ENCODE data around the gene KRTAP5-4. TPM values are rescaled to one million over a fixed set of nuclear protein-coding genes. Genes with fewer than 3 reads are reported as not detected.
"Not testable (repeated sequence)": the region's sequence is repeated elsewhere in the genome, so short reads cannot be mapped to it uniquely, and the experiment has no call there.

KRTAP5-4 gene
- total and polyA plus RNA-seq, 2 donors (not counting 1 experiment from before 2014, with no cell fraction given), result not detected

DNA sequence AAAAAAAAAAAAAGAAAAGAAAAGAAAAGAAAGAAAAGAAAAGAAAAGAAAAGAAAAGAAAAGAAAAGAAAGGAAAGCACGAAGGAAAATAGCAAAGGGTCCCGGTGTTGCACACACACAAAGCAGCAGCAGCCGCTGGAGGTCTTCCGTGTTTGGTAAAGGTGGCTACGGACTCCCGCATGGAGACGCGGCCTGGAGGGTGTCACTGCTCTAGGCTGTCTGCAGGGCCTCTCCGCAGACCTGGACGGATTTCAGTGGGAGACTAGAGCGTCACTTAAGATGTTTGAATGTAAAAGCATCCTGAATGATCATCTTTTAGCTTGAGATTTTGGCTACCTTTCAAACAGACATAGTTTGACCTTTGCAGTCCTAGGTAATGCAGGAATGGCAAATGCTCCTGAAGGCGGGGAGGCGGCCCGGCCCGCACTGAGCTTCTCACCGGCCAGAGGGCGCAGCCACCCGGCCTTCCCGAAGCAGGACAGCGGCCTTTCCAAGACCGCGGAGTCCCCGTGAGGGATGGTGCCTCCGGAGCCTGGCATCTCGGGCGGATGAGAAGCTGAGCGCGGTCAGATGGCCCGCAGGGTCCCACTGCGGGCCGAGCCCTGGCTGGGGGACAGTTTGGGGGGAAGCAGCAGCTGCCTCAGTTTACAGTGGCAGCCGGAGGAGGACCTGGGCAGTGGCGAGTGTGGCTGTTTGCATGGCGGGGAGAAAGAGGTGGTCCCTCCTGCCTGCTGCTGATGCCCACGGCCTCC, 26.1 kb upstream of the KRTAP5-4 start:
- Histone ChIP-seq H3K9ac (ENCODE audit: insufficient read depth, low read length) (no peak overlapping the region), H3K79me2 (ENCODE audit: control insufficient read depth, insufficient read depth, low read length) (no peaks in the 10 kb centered on the region), H4K20me1 (ENCODE audit: control insufficient read depth, extremely low read depth, insufficient read depth, low read length) (no peaks in the 10 kb centered on the region), H3K4me1 (ENCODE audit: control insufficient read depth, extremely low read depth, insufficient read depth, low read length) (no peaks in the 10 kb centered on the region), H3K9me3 (ENCODE audit: control insufficient read depth, insufficient read depth, low read depth, low read length) (no peaks in the 10 kb centered on the region), H3K4me2 (ENCODE audit: extremely low read depth, insufficient read depth, low read length) (no peak overlapping the region), H3K27ac (ENCODE audit: insufficient read depth, low read length) (no peak overlapping the region), H2AFZ (ENCODE audit: low read length) (no peak overlapping the region), H3K27me3 (ENCODE audit: control insufficient read depth, insufficient read depth, low read length) (no peaks in the 10 kb centered on the region), H3K4me3 (replicated peaks in 1 of 4; ENCODE audit: control extremely low read depth in 1 of 4, insufficient read depth in 1 of 4, low read depth in 3 of 4, low read length in 4 of 4) (no peak overlapping the region), H3K36me3 (ENCODE audit: control insufficient read depth, insufficient read depth, low read length) (no peaks in the 10 kb centered on the region)
- DNase-seq (ENCODE audit: low read depth in 2 of 2), result no peak
- TF ChIP-seq, protein P1, sequence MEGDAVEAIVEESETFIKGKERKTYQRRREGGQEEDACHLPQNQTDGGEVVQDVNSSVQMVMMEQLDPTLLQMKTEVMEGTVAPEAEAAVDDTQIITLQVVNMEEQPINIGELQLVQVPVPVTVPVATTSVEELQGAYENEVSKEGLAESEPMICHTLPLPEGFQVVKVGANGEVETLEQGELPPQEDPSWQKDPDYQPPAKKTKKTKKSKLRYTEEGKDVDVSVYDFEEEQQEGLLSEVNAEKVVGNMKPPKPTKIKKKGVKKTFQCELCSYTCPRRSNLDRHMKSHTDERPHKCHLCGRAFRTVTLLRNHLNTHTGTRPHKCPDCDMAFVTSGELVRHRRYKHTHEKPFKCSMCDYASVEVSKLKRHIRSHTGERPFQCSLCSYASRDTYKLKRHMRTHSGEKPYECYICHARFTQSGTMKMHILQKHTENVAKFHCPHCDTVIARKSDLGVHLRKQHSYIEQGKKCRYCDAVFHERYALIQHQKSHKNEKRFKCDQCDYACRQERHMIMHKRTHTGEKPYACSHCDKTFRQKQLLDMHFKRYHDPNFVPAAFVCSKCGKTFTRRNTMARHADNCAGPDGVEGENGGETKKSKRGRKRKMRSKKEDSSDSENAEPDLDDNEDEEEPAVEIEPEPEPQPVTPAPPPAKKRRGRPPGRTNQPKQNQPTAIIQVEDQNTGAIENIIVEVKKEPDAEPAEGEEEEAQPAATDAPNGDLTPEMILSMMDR (conservative IDR thresholded peaks at IDR 0.05 in 1 of 2, IDR thresholded peaks at IDR 0.05 in 1 of 2; ENCODE audit: low read depth in 1 of 2, low read length in 2 of 2), result no peak
- TF ChIP-seq EZH2 (IDR thresholded peaks at IDR 0.05; ENCODE audit: low read length, missing control alignments), result no peak

DNA sequence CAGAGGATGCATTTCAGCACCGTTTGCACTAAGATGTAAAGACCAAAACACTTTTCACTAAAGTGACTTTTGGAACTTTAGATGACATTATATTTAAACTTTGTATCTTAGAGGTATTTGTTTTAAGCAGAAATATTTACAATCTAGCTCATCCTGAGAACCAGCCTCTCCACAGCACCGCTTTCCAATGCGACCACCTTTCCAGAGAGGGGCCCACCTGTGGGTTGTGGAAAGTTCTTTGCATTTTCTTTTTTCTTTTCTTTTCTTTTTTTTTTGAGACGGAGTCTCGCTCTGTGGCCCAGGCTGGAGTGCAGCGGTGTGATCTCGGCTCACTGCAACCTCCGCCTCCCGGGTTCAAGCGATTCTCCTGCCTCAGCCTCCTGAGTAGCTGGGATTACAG, 24.6 kb upstream of the KRTAP5-4 start:
- H3K4me2 ChIP-seq (ENCODE audit: extremely low read depth, insufficient read depth, low read length); H3K9ac ChIP-seq (ENCODE audit: insufficient read depth, low read length); H3K9me3 ChIP-seq (ENCODE audit: control insufficient read depth, insufficient read depth, low read depth, low read length); H3K4me1 ChIP-seq (ENCODE audit: control insufficient read depth, extremely low read depth, insufficient read depth, low read length); H4K20me1 ChIP-seq (ENCODE audit: control insufficient read depth, extremely low read depth, insufficient read depth, low read length); H3K4me3 ChIP-seq (replicated peaks in 1 of 4; ENCODE audit: control extremely low read depth in 1 of 4, insufficient read depth in 1 of 4, low read depth in 3 of 4, low read length in 4 of 4); H3K27me3 ChIP-seq (ENCODE audit: control insufficient read depth, insufficient read depth, low read length); H3K36me3 ChIP-seq (ENCODE audit: control insufficient read depth, insufficient read depth, low read length); H3K79me2 ChIP-seq (ENCODE audit: control insufficient read depth, insufficient read depth, low read length); H3K27ac ChIP-seq (ENCODE audit: insufficient read depth, low read length); H2AFZ ChIP-seq (ENCODE audit: low read length); DNase-seq (ENCODE audit: low read depth in 2 of 2): not testable (repeated sequence)

DNA sequence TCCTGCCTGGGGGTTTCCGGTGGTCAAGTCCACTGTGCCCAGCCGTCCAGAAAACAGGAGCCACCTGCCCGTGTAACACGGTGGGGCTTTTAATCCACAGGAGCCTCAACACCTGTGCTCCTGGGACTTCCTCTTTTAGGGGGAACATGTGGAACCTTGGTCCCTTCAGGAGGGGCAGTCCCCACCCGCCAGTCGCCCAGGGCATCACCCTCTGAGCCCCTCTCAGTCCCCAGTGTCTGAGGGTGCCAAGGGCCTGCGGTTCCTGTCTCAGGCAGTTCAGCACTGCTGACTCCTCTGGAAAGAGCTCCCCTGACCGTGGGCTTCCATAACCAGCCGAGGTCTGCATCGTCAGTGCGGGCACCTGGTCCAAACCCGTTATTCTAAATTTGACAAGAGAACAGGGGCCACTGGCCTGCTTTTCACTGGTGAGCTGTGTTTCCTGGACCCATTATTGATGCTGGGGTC, 23.5 kb upstream of the KRTAP5-4 start:
- no peaks in the 10 kb centered on the region for H3K27me3 ChIP-seq (ENCODE audit: control insufficient read depth, insufficient read depth, low read length)
- no peaks in the 10 kb centered on the region for H3K79me2 ChIP-seq (ENCODE audit: control insufficient read depth, insufficient read depth, low read length)
- no peak overlapping the region for H3K9ac ChIP-seq (ENCODE audit: insufficient read depth, low read length)
- DNase-seq (ENCODE audit: low read depth in 2 of 2), result no peak
- no peak overlapping the region for H3K4me3 ChIP-seq (replicated peaks in 1 of 4; ENCODE audit: control extremely low read depth in 1 of 4, insufficient read depth in 1 of 4, low read depth in 3 of 4, low read length in 4 of 4)
- H3K36me3 ChIP-seq (ENCODE audit: control insufficient read depth, insufficient read depth, low read length), result no peaks in the 10 kb centered on the region
- H4K20me1 ChIP-seq (ENCODE audit: control insufficient read depth, extremely low read depth, insufficient read depth, low read length), result no peaks in the 10 kb centered on the region
- H3K4me1 ChIP-seq (ENCODE audit: control insufficient read depth, extremely low read depth, insufficient read depth, low read length), result no peaks in the 10 kb centered on the region
- TF ChIP-seq, protein P1 (conservative IDR thresholded peaks at IDR 0.05 in 1 of 2, IDR thresholded peaks at IDR 0.05 in 1 of 2; ENCODE audit: low read depth in 1 of 2, low read length in 2 of 2), result no peak
- TF ChIP-seq EZH2 (IDR thresholded peaks at IDR 0.05; ENCODE audit: low read length, missing control alignments), result no peak
- H3K4me2 ChIP-seq (ENCODE audit: extremely low read depth, insufficient read depth, low read length), result no peak overlapping the region
- H2AFZ ChIP-seq (ENCODE audit: low read length), result no peak overlapping the region
- no peaks in the 10 kb centered on the region for H3K9me3 ChIP-seq (ENCODE audit: control insufficient read depth, insufficient read depth, low read depth, low read length)
- H3K27ac ChIP-seq (ENCODE audit: insufficient read depth, low read length), result no peak overlapping the region
